ENCODE results near the gene SERTAD4.

- no peak for TF ChIP-seq CTCF (IDR thresholded peaks at IDR 0.05; ENCODE audit: control extremely low read depth in 1 of 3, insufficient read depth in 1 of 3, low read depth in 1 of 3, low read length in 3 of 3)
- no peak for TF ChIP-seq NRF1 (IDR thresholded peaks at IDR 0.05; ENCODE audit: low read depth, low read length)
- TF ChIP-seq TAF1 (IDR thresholded peaks at IDR 0.05; ENCODE audit: low read depth, low read length) = no peak
- no peak for TF ChIP-seq TCF12 (IDR thresholded peaks at IDR 0.05; ENCODE audit: low read depth, low read length)
- TF ChIP-seq RFX5 (IDR thresholded peaks at IDR 0.05; ENCODE audit: borderline replicate concordance, low read depth, low read length) = no peak
Measured at GRCh38 chr1:210244746-210245367, 12.3 kb downstream of the SERTAD4 start.

All from H1 (cell line).